WERI-Rb-1 (cell line): ENCODE data around the gene KIF5A.

ENCODE experiments used
- DNase-seq: peaks from one replicate; pipeline ENCODE4 v3.0.0-alpha.2; 2020
- H3K27ac ChIP-seq: fragments of 250-450 bp; sonication (Bioruptor Pico); 2 replicates; pipeline ENCODE4 v1.5.1; 2020; ENCODE audit warnings: mild to moderate bottlenecking, moderate library complexity
- H3K27me3 ChIP-seq: fragments of 250-450 bp; sonication (Bioruptor Pico); 2 replicates; pipeline ENCODE4 v1.5.1; 2021; ENCODE audit warnings: mild to moderate bottlenecking, low read depth, moderate library complexity; ENCODE audit not compliant: insufficient read depth, severe bottlenecking
- H3K36me3 ChIP-seq: fragments of 250-450 bp; sonication (Bioruptor Pico); 2 replicates; pipeline ENCODE4 v1.5.1; 2020; ENCODE audit warnings: mild to moderate bottlenecking, moderate library complexity
- H3K4me3 ChIP-seq: 2 replicates; pipeline ENCODE4 v1.5.1; 2011; ENCODE audit warnings: low read depth, mild to moderate bottlenecking, control low read depth, low read length
- H3K9me3 ChIP-seq: fragments of 250-450 bp; sonication (Bioruptor Pico); 2 replicates; pipeline ENCODE4 v1.5.1; 2021; ENCODE audit warnings: mild to moderate bottlenecking, moderate library complexity; ENCODE audit not compliant: severe bottlenecking
- TF ChIP-seq, protein P1 (sequence below): IDR thresholded peaks from 2 replicates; pipeline ENCODE4 v1.5.1; 2011; ENCODE audit warnings: low read depth, mild to moderate bottlenecking, control low read depth, inconsistent platforms, low read length

KIF5A gene

DNA sequence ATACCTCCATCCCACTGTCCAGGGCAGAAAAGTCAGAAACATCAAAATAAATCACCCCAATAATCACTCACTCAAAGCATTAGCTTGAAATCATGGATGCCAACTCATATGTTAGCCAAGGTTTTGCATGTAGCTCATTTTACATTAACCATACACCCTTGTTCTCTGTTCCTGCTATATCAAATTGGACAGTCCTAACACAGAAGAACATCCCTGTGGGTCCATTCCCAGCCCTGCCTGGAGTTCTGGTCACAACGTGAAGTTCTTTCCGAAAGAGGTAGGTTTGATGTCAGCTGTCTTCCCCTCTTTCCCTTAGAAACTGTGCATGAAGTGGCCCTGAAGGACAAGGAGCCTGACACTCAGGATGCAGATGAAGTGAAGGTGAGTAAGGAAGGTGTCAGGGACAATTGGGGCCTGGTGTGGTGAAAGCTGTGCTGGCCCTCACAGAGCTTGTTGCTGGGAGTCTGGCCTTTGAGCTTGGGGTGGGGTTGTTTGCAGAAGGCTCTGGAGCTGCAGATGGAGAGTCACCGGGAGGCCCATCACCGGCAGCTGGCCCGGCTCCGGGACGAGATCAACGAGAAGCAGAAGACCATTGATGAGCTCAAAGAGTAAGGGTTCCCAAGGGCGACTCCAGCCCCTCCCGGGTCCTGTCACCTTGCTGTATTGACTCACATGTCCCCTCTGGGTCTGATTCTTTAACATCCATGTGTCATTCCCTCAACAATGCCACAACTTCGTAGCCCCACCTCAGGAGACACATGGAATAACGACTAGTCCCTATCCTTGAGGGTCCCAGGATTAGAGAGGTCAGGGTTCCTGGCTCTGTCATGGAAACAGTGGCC is 26.1 kb downstream of the KIF5A start:
- Histone ChIP-seq H3K36me3 (peaks cover 67% of the 10 kb centered on the region), H3K4me3 (no peak overlapping the region), H3K9me3 (no peaks in the 10 kb centered on the region), H3K27me3 (no peaks in the 10 kb centered on the region), H3K27ac (no peak overlapping the region)
- TF ChIP-seq, protein P1, sequence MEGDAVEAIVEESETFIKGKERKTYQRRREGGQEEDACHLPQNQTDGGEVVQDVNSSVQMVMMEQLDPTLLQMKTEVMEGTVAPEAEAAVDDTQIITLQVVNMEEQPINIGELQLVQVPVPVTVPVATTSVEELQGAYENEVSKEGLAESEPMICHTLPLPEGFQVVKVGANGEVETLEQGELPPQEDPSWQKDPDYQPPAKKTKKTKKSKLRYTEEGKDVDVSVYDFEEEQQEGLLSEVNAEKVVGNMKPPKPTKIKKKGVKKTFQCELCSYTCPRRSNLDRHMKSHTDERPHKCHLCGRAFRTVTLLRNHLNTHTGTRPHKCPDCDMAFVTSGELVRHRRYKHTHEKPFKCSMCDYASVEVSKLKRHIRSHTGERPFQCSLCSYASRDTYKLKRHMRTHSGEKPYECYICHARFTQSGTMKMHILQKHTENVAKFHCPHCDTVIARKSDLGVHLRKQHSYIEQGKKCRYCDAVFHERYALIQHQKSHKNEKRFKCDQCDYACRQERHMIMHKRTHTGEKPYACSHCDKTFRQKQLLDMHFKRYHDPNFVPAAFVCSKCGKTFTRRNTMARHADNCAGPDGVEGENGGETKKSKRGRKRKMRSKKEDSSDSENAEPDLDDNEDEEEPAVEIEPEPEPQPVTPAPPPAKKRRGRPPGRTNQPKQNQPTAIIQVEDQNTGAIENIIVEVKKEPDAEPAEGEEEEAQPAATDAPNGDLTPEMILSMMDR = no peak
- DNase-seq = no peak

DNA sequence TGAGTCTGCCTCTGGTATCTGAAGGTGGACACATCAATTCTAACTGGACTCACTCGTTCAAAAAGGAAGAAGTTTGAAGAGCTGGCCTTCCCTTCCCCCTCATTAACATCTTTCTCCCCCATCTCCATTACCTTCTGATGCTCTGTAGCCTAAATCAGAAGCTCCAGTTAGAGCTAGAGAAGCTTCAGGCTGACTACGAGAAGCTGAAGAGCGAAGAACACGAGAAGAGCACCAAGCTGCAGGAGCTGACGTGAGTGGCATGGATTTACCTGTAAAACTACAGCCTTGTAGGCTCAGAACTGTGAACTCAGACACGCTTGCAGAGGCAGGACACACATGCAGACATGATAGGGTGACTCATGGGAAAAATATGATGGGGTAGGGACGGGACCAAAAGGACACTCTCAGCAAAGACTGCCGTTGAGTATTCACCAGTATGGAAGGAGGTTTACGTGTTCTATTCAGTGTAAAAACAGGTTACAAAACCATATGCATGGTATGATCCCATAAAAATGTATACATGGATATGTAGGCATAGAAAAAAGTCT is 26.8 kb downstream of the KIF5A start:
- no peak for DNase-seq
- Histone ChIP-seq H3K27ac (no peak overlapping the region), H3K27me3 (no peaks in the 10 kb centered on the region), H3K9me3 (no peaks in the 10 kb centered on the region), H3K36me3 (peaks cover 71% of the 10 kb centered on the region), H3K4me3 (no peak overlapping the region)
- TF ChIP-seq, protein P1 = no peak

DNA sequence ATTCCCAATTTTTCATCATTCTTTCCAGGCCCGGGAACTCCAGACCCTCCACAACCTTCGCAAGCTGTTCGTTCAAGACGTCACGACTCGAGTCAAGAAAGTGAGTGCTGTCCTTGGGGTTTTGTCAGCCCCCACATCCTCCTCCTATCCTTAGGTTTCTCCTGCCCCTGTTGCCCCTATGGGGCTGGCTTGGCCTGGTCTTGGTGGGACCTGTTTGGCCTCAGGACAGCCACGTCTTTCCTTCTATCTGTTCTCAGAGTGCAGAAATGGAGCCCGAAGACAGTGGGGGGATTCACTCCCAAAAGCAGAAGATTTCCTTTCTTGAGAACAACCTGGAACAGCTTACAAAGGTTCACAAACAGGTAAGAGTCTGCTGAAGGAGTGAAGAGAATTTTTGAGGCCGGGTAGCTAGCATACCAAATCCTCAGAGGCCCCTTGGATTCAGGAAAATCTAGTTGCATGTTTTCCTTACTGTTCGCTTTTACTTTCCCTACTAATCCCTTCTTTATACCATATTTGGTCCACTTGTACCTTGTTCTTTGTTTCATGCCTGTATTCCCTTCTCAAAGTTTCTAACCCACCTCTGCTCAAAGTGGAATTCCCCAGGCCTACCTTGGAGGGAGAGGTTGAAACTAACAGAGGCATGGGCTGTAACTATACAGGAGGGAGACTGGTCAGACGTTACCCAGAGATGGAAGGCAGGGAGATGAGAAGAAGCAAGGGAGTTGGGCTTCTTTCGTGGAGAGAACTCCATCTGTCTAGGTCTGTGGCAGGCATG is 28.3 kb downstream of the KIF5A start:
- H3K9me3 ChIP-seq = no peaks in the 10 kb centered on the region
- DNase-seq = no peak
- H3K4me3 ChIP-seq = no peak overlapping the region
- no peak overlapping the region for H3K27ac ChIP-seq
- TF ChIP-seq, protein P1 = no peak
- H3K27me3 ChIP-seq = no peaks in the 10 kb centered on the region
- peaks cover 64% of the 10 kb centered on the region for H3K36me3 ChIP-seq

DNA sequence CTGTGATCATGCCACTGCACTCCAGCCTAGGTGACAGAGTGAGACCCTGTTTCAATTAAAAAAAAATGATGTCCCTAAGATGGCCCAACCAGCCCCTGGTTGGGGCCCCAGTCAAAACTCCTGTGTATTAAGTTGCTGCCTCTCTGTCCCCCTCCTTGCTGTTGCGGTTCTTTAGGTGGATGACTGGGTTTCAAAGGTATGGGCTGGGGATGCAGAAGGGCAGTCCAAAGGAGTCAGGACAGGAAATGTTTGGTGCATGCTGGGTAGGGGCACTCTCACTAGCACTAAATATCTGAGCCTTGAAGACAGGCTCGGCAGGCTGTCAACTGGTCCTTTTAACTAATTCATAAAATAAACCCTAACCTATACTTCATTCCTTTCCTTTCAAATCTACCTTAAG is 29.2 kb downstream of the KIF5A start:
- DNase-seq = no peak
- Histone ChIP-seq H3K27ac (no peak overlapping the region), H3K9me3 (no peaks in the 10 kb centered on the region), H3K4me3 (no peak overlapping the region), H3K36me3 (peaks cover 64% of the 10 kb centered on the region), H3K27me3 (no peaks in the 10 kb centered on the region)
- TF ChIP-seq, protein P1 = no peak

DNA sequence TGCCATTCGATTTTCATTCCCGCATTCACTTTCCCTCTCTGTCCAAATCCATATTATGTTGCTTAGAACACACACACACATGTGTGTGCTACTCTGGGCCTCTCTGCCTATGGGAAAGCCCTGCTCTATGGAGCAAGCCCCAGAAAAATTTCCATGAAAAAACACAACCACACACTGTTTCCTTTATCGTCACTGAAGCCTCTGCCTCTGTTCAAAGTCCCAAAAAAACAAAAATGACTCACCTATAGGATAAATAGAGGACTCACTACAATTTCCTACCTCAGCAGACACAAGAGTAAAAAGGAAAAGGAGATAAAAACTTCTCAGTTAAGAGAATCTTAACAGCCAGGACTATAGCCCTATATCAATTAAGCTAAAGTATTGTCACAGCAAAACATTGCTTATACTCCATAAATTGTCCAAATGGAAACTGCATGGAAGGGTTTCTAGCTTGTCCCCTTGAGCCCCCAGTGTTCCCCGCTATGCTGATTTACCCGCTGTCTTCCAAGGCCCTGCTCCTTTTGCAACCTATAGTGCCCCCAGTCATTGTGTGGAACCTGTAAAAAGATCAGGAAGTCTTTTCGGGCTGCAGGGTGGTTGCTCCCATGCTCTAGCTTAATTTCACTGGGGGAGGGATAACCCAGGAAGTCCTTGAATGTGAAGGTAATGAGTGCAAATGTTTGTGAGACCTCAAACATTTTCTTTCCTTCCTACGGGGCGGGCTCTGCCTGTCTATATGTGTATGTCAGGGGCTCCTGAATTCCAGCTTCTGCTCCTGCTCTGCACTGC is 30.0 kb downstream of the KIF5A start:
- Histone ChIP-seq H3K36me3 (peaks cover 61% of the 10 kb centered on the region), H3K4me3 (no peak overlapping the region)

More for the DNA sequence above, 30.0 kb downstream of the KIF5A start:
- no peaks in the 10 kb centered on the region for H3K9me3 ChIP-seq
- no peaks in the 10 kb centered on the region for H3K27me3 ChIP-seq
- no peak overlapping the region for H3K27ac ChIP-seq
- no peak for DNase-seq
- TF ChIP-seq, protein P1 = no peak
